ENCODE measurements around the gene ADGRA1. TPM values are rescaled to one million over a fixed set of nuclear protein-coding genes. Genes with fewer than 3 reads are reported as not detected.

The ADGRA1 gene
- total and polyA plus RNA-seq, 2 of the 13 experiments (the other 11 are each of a cell fraction or from before 2014, with no cell fraction given): not detected

DNA sequence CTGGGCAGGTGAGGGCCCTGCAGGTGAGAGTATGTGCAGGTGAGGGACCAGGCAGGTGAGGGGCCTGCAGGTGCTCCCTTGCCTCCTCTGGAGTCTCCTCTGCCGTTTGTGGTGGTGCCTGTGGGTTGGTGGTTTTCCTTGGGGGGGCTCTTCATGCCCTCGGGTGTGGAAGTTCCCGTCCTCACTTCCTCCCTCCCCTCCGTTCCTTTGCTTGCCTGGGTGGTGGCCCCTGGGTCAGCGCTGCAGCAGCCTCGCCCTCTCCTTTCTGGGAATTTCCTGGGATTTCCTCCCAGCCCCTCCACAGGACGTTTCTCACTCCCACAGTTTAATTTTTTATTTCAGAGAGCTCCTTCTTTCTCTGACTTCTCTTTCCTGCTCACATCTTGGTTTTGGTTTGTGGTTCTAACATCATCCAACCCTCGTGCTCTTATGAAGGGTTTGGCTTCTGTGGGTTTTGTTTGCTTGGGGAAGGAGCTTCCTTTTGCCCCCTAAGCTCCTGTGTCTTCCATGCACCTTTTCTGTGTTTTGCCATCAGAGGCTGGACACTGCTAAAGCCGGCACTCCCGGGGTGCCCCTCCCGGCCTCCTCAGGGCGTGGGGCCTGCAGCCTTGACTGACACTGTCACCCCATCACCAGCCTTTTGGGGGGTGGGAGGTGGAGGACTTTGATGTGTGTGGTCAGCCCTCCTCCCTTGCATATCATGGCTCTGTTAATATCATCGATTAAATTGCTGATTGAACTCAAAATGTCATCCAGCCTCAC lies 29.2 kb upstream of the ADGRA1 start:
- POLR2A ChIA-PET: no interaction called here

DNA sequence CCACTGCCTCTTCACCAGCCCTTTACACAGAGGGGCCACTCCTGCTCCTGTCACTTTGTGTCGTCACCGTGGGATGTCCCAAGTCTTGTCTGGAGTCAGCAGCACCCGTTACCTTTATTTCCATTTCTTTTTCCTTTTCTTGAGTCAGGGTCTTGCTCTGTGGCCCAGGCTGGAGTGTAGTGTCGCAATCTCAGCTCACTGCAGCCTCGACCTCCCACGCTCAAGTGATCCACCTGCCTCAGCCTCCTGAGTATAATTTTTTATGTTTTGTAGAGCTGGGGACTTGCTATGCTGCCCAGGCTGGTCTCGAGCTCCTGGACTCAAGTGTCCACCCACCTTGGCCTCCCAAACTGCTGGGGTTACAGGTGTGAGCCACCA lies 28.6 kb upstream of the ADGRA1 start:
- no TSS peak for BruUV-seq (replicated peaks)
- Histone ChIP-seq H3K4me2 (ENCODE audit: low read depth, low read length) (no peak overlapping the region), H3K36me3 (replicated peaks in 1 of 2; ENCODE audit: control insufficient read depth in 1 of 2, insufficient read depth in 2 of 2, low read length in 2 of 2) (no peaks in the 10 kb centered on the region), H3K27ac (ENCODE audit: extremely low read length, insufficient read depth, low read length) (no peak overlapping the region), H3K79me2 (ENCODE audit: insufficient read depth, low read length) (no peaks in the 10 kb centered on the region), H3K27me3 (ENCODE audit: control insufficient read depth in 1 of 2, insufficient read depth in 2 of 2, low read length in 2 of 2) (peaks cover 17 to 67% of the 10 kb centered on the region in 2 experiments), H3K4me1 (ENCODE audit: insufficient read depth, low read length) (no peaks in the 10 kb centered on the region), H3K4me3 (replicated peaks in 1 of 3; ENCODE audit: insufficient read depth in 1 of 3, low read depth in 2 of 3, low read length in 3 of 3) (no peak overlapping the region), H3K9ac (ENCODE audit: insufficient read depth, low read depth, low read length) (no peak overlapping the region), H3K9me3 (ENCODE audit: low read length) (no peaks in the 10 kb centered on the region), H2AFZ (ENCODE audit: low read length) (no peak overlapping the region), H4K20me1 (ENCODE audit: insufficient read depth, low read length) (no peaks in the 10 kb centered on the region)
- POLR2A ChIA-PET: no interaction called here
- TF ChIP-seq CEBPB (IDR thresholded peaks at IDR 0.05; ENCODE audit: borderline replicate concordance, low read depth, low read length) (peak; percentile 45; the same call in 1 of the 2 replicates), CCDC6 (CRISPR knock-in tag; IDR thresholded peaks at IDR 0.05) (no peak)
- intact Hi-C loops (cut with micrococcal nuclease; ENCODE audit: unreplicated experiment): no loop called here
- no peak for FAIRE-seq
- DNase-seq (ENCODE audit: low spot score): no peak
- CTCF ChIA-PET (ENCODE audit: low intra/inter-chr PET ratio, low total read pairs): no interaction called here
- in situ Hi-C loops (cut with HindIII; ENCODE audit: extremely low pct_ligation_motif_present, low pct_unique_long_range_greater_than_20kb): no loop called here
- ATAC-seq: no peak
- WGBS (ENCODE audit: low lambda C conversion rate): 16% methylated on average over 7 of the region's 7 CpGs

More for the DNA sequence above, 29.2 kb upstream of the ADGRA1 start:
- Histone ChIP-seq H3K79me2 (ENCODE audit: insufficient read depth, low read length) (no peaks in the 10 kb centered on the region), H3K9ac (ENCODE audit: insufficient read depth, low read depth, low read length) (no peak overlapping the region), H3K4me2 (ENCODE audit: low read depth, low read length) (no peak overlapping the region), H2AFZ (ENCODE audit: low read length) (no peak overlapping the region), H3K9me3 (ENCODE audit: low read length) (no peaks in the 10 kb centered on the region), H3K36me3 (replicated peaks in 1 of 2; ENCODE audit: control insufficient read depth in 1 of 2, insufficient read depth in 2 of 2, low read length in 2 of 2) (no peaks in the 10 kb centered on the region), H3K4me1 (ENCODE audit: insufficient read depth, low read length) (no peaks in the 10 kb centered on the region), H3K27me3 (ENCODE audit: control insufficient read depth in 1 of 2, insufficient read depth in 2 of 2, low read length in 2 of 2) (peaks cover 17 to 67% of the 10 kb centered on the region in 2 experiments), H3K27ac (ENCODE audit: extremely low read length, insufficient read depth, low read length) (no peak overlapping the region), H3K4me3 (replicated peaks in 1 of 3; ENCODE audit: insufficient read depth in 1 of 3, low read depth in 2 of 3, low read length in 3 of 3) (no peak overlapping the region), H4K20me1 (ENCODE audit: insufficient read depth, low read length) (no peaks in the 10 kb centered on the region)
- DNase-seq (ENCODE audit: low spot score) (no peak), FAIRE-seq (no peak), ATAC-seq (no peak)
- CTCF ChIA-PET (ENCODE audit: low intra/inter-chr PET ratio, low total read pairs): no interaction called here
- in situ Hi-C loops (cut with HindIII; ENCODE audit: extremely low pct_ligation_motif_present, low pct_unique_long_range_greater_than_20kb) (no loop called here), intact Hi-C loops (cut with micrococcal nuclease; ENCODE audit: unreplicated experiment) (no loop called here)
- 2% methylated on average over 11 of the region's 13 CpGs for WGBS (ENCODE audit: low lambda C conversion rate)
- TF ChIP-seq, protein P1, sequence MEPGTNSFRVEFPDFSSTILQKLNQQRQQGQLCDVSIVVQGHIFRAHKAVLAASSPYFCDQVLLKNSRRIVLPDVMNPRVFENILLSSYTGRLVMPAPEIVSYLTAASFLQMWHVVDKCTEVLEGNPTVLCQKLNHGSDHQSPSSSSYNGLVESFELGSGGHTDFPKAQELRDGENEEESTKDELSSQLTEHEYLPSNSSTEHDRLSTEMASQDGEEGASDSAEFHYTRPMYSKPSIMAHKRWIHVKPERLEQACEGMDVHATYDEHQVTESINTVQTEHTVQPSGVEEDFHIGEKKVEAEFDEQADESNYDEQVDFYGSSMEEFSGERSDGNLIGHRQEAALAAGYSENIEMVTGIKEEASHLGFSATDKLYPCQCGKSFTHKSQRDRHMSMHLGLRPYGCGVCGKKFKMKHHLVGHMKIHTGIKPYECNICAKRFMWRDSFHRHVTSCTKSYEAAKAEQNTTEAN (CRISPR knock-in tag; conservative IDR thresholded peaks at IDR 0.05): no peak
- no TSS peak for BruUV-seq (replicated peaks)

Data from HepG2 (cell line).